ENCODE results near the gene CA12. TPM values are rescaled to one million over a fixed set of nuclear protein-coding genes. Genes with fewer than 3 reads are reported as not detected.

Gene CA12
- total RNA-seq, 4 donors from 2014 or later: 13.3 to 46.7 (median 17.5) TPM

GRCh38 chr15:63396152-63396928, 14.7 kb upstream of the CA12 start:
- Histone ChIP-seq H3K27ac (no peak overlapping the region), H3K4me3 (no peak overlapping the region), H3K27me3 (no peaks in the 10 kb centered on the region), H3K4me1 (peaks cover 0 to 7% (median 0%) of the 10 kb centered on the region in 3 donors), H3K9me3 (no peaks in the 10 kb centered on the region), H3K36me3 (no peaks in the 10 kb centered on the region)
- TF ChIP-seq CTCF (IDR thresholded peaks at IDR 0.05) (no peak), EP300 (IDR thresholded peaks at IDR 0.05) (no peak)
- WGBS, 2 donors (ENCODE audit: low coverage in 1 of 2): 74 to 89% methylated on average over 8 of the region's 8 CpGs
- no peak for ATAC-seq

- H3K4me1 ChIP-seq: peaks cover 0 to 13% (median under 1%) of the 10 kb centered on the region in 3 donors
- H3K9me3 ChIP-seq: no peaks in the 10 kb centered on the region
- H3K4me3 ChIP-seq: no peak overlapping the region
- H3K27ac ChIP-seq: no peak overlapping the region
- H3K36me3 ChIP-seq: no peaks in the 10 kb centered on the region
- no peak for ATAC-seq
- 72 to 80% methylated on average over 3 to 4 of the region's 4 CpGs for WGBS, 2 donors (ENCODE audit: low coverage in 1 of 2)
- TF ChIP-seq EP300 (IDR thresholded peaks at IDR 0.05) (no peak), CTCF (IDR thresholded peaks at IDR 0.05) (no peak), POLR2A (IDR thresholded peaks at IDR 0.05) (no peak), POLR2AphosphoS5 (IDR thresholded peaks at IDR 0.05) (no peak)
- no peaks in the 10 kb centered on the region for H3K27me3 ChIP-seq
Measured at GRCh38 chr15:63395730-63396151, 14.1 kb upstream of the CA12 start.

- H3K27ac ChIP-seq: no peak overlapping the region
- peaks cover 0 to 34% (median 3%) of the 10 kb centered on the region in 3 donors for H3K4me1 ChIP-seq
- H3K9me3 ChIP-seq: no peaks in the 10 kb centered on the region
- no peak overlapping the region for H3K4me3 ChIP-seq
- no peaks in the 10 kb centered on the region for H3K27me3 ChIP-seq
- TF ChIP-seq POLR2A (IDR thresholded peaks at IDR 0.05) (no peak), EP300 (IDR thresholded peaks at IDR 0.05) (no peak), CTCF (IDR thresholded peaks at IDR 0.05) (no peak), POLR2AphosphoS5 (IDR thresholded peaks at IDR 0.05) (no peak)
- ATAC-seq: no peak
- WGBS, 2 donors (ENCODE audit: low coverage in 1 of 2): 61 to 72% methylated on average over 3 to 7 of the region's 7 CpGs
- H3K36me3 ChIP-seq: no peaks in the 10 kb centered on the region
Measured at GRCh38 chr15:63392361-63393009, 10.8 kb upstream of the CA12 start.

GRCh38 chr15:63391669-63392360, 10.2 kb upstream of the CA12 start:
- H3K27ac ChIP-seq: no peak overlapping the region
- H3K4me3 ChIP-seq: no peak overlapping the region
- no peaks in the 10 kb centered on the region for H3K9me3 ChIP-seq
- no peaks in the 10 kb centered on the region for H3K27me3 ChIP-seq
- no peaks in the 10 kb centered on the region for H3K36me3 ChIP-seq
- no peak for TF ChIP-seq EP300 (IDR thresholded peaks at IDR 0.05)
- no peak for TF ChIP-seq CTCF (IDR thresholded peaks at IDR 0.05)
- no peak for TF ChIP-seq POLR2A (IDR thresholded peaks at IDR 0.05)
- TF ChIP-seq POLR2AphosphoS5 (IDR thresholded peaks at IDR 0.05): no peak
- ATAC-seq: no peak
- 65 to 86% methylated on average over 3 to 6 of the region's 6 CpGs for WGBS, 2 donors (ENCODE audit: low coverage in 1 of 2)
- H3K4me1 ChIP-seq: peaks cover 0 to 37% (median 3%) of the 10 kb centered on the region in 3 donors
